ENCODE data around the gene COX18. TPM values are rescaled to one million over a fixed set of nuclear protein-coding genes. Genes with fewer than 3 reads are reported as not detected.

Gene COX18
- total RNA-seq, 4 donors from 2014 or later, result 10.9 to 20.1 (median 18.4) TPM

- WGBS, 2 donors (ENCODE audit: low coverage in 1 of 2), result 76 to 80% methylated on average over 1 of the region's 1 CpG
Measured at GRCh38 chr4:73005514-73005913, 64.0 kb downstream of the COX18 start.

More at GRCh38 chr4:73005514-73005913, 64.0 kb downstream of the COX18 start:
- H3K36me3 ChIP-seq, result no peaks in the 10 kb centered on the region
- H3K4me3 ChIP-seq, result no peak overlapping the region
- intact Hi-C loops (cut with DNase I; ENCODE audit: low total_unique reads), result no loop called here
- H3K27ac ChIP-seq, result no peak overlapping the region
- H3K27me3 ChIP-seq, result no peaks in the 10 kb centered on the region
- in situ Hi-C loops (cut with MboI; ENCODE audit: low pct_ligation_motif_present in 1 of 4, low pct_unique_long_range_greater_than_20kb in 1 of 4, low sequenced_read_pairs in 3 of 4), result loop anchor here (25.0 kb wide), 4 partner anchors 293 to 718 kb away; no protein-coding TSS in a partner anchor
- TF ChIP-seq POLR2A (IDR thresholded peaks at IDR 0.05), result no peak
- no peak for DNase-seq
- no peaks in the 10 kb centered on the region for H3K4me1 ChIP-seq
- no peaks in the 10 kb centered on the region for H3K9me3 ChIP-seq

Small RNA genes within 50 kb of the gene (small RNA-seq; reads per million reads assigned to genes)
- 0 reads per million in 4 donors for gene RNU6ATAC5P

Other genes with a start within 250 kb of the COX18 start
- 10 to 100 TPM; 69.9 to 93.1 (median 74.3) TPM for gene ANKRD17, start 189.1 kb upstream of the COX18 start, total RNA-seq

Measured in transverse colon (tissue), 4 donors.